Measurements from ENCODE around the gene CATSPER3. TPM values are rescaled to one million over a fixed set of nuclear protein-coding genes. Genes with fewer than 3 reads are reported as not detected.

The CATSPER3 gene
- total RNA-seq, 1 donor from 2014 or later, result 0.39 TPM

- peaks cover 6% of the 10 kb centered on the region for H3K36me3 Mint-ChIP-seq (ENCODE audit: low read depth, unreplicated experiment)
- H3K4me3 Mint-ChIP-seq (ENCODE audit: unreplicated experiment), result no peak overlapping the region
- Histone ChIP-seq H3K4me2 (ENCODE audit: low read length) (no peak overlapping the region), H3K4me3 (ENCODE audit: insufficient read depth, low read depth, low read length) (no peak overlapping the region), H3K79me2 (ENCODE audit: insufficient read depth, low read length) (no peaks in the 10 kb centered on the region), H4K20me1 (ENCODE audit: insufficient read depth, low read length) (peaks cover 16% of the 10 kb centered on the region), H3K9ac (ENCODE audit: low read length) (no peak overlapping the region), H3K27me3 (ENCODE audit: insufficient read depth, low read length) (peaks cover 97% of the 10 kb centered on the region), H3K4me1 (ENCODE audit: insufficient read depth, low read length) (no peaks in the 10 kb centered on the region), H3K27ac (ENCODE audit: low read depth, low read length) (no peak overlapping the region), H3K36me3 (ENCODE audit: insufficient read depth, low read length) (no peaks in the 10 kb centered on the region), H3K9me3 (ENCODE audit: insufficient read depth, low read depth, low read length) (no peaks in the 10 kb centered on the region), H2AFZ (ENCODE audit: low read depth, low read length) (no peak overlapping the region)
- no peak overlapping the region for H3K27ac Mint-ChIP-seq (ENCODE audit: unreplicated experiment)
- TF ChIP-seq EZH2 (IDR thresholded peaks at IDR 0.05; ENCODE audit: insufficient read depth, low read length), result no peak
- TF ChIP-seq, protein P1, sequence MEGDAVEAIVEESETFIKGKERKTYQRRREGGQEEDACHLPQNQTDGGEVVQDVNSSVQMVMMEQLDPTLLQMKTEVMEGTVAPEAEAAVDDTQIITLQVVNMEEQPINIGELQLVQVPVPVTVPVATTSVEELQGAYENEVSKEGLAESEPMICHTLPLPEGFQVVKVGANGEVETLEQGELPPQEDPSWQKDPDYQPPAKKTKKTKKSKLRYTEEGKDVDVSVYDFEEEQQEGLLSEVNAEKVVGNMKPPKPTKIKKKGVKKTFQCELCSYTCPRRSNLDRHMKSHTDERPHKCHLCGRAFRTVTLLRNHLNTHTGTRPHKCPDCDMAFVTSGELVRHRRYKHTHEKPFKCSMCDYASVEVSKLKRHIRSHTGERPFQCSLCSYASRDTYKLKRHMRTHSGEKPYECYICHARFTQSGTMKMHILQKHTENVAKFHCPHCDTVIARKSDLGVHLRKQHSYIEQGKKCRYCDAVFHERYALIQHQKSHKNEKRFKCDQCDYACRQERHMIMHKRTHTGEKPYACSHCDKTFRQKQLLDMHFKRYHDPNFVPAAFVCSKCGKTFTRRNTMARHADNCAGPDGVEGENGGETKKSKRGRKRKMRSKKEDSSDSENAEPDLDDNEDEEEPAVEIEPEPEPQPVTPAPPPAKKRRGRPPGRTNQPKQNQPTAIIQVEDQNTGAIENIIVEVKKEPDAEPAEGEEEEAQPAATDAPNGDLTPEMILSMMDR (IDR thresholded peaks at IDR 0.05; ENCODE audit: insufficient read depth, low read depth, low read length), result no peak
- peaks cover 86% of the 10 kb centered on the region for H3K27me3 Mint-ChIP-seq (ENCODE audit: low read depth, unreplicated experiment)
- FAIRE-seq (no peak), DNase-seq (ENCODE audit: low read depth) (no peak)
- peaks cover 9% of the 10 kb centered on the region for H3K9me3 Mint-ChIP-seq (ENCODE audit: unreplicated experiment)
- H3K4me1 Mint-ChIP-seq (ENCODE audit: low read depth, unreplicated experiment), result no peaks in the 10 kb centered on the region
Observed at GRCh38 chr5:135041726-135042125, 74.0 kb downstream of the CATSPER3 start.

DNA sequence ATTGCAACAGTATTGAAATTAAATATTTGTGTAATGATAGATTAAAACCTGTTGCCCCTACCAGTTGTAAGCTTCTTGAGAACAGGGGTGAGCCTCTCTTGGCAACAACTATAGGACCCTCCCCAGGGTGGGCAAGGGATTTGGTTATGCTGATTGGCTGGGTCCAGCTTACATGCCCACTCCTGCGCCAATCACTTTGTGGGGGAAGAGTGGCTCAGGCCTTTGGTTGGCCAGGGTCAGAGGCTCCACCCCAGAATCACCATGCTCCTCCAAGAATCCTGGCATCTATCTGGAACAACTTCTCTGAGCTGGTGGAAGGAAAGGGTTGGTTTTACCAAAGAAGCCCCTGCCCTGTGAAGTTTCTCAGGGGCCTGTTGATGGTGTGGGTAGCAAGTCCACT is 74.9 kb downstream of the CATSPER3 start:
- Histone ChIP-seq H4K20me1 (ENCODE audit: insufficient read depth, low read length) (peaks cover 16% of the 10 kb centered on the region), H3K27me3 (ENCODE audit: insufficient read depth, low read length) (peaks cover 93% of the 10 kb centered on the region), H3K4me2 (ENCODE audit: low read length) (no peak overlapping the region), H3K36me3 (ENCODE audit: insufficient read depth, low read length) (no peaks in the 10 kb centered on the region), H3K27ac (ENCODE audit: low read depth, low read length) (no peak overlapping the region), H3K4me3 (ENCODE audit: insufficient read depth, low read depth, low read length) (no peak overlapping the region), H3K9me3 (ENCODE audit: insufficient read depth, low read depth, low read length) (no peaks in the 10 kb centered on the region), H3K9ac (ENCODE audit: low read length) (no peak overlapping the region), H3K79me2 (ENCODE audit: insufficient read depth, low read length) (no peaks in the 10 kb centered on the region), H3K4me1 (ENCODE audit: insufficient read depth, low read length) (no peaks in the 10 kb centered on the region), H2AFZ (ENCODE audit: low read depth, low read length) (no peak overlapping the region)
- DNase-seq (ENCODE audit: low read depth) (no peak), FAIRE-seq (no peak)
- Mint-ChIP-seq H3K4me3 (ENCODE audit: unreplicated experiment) (no peak overlapping the region), H3K4me1 (ENCODE audit: low read depth, unreplicated experiment) (no peaks in the 10 kb centered on the region), H3K27me3 (ENCODE audit: low read depth, unreplicated experiment) (peaks cover 86% of the 10 kb centered on the region), H3K9me3 (ENCODE audit: unreplicated experiment) (peaks cover 9% of the 10 kb centered on the region), H3K36me3 (ENCODE audit: low read depth, unreplicated experiment) (peaks cover 4% of the 10 kb centered on the region), H3K27ac (ENCODE audit: unreplicated experiment) (no peak overlapping the region)
- TF ChIP-seq, protein P1 (IDR thresholded peaks at IDR 0.05; ENCODE audit: insufficient read depth, low read depth, low read length), result no peak
- TF ChIP-seq EZH2 (IDR thresholded peaks at IDR 0.05; ENCODE audit: insufficient read depth, low read length), result peak; percentile 47

GRCh38 chr5:135045488-135045887 is 77.8 kb downstream of the CATSPER3 start:
- FAIRE-seq (no peak), DNase-seq (ENCODE audit: low read depth) (no peak)
- H3K27ac ChIP-seq (ENCODE audit: low read depth, low read length), result no peak overlapping the region
- TF ChIP-seq, protein P1 (IDR thresholded peaks at IDR 0.05; ENCODE audit: insufficient read depth, low read depth, low read length), result no peak
- no peak for TF ChIP-seq EZH2 (IDR thresholded peaks at IDR 0.05; ENCODE audit: insufficient read depth, low read length)
- peaks cover 91% of the 10 kb centered on the region for H3K27me3 Mint-ChIP-seq (ENCODE audit: low read depth, unreplicated experiment)
- peaks cover 2% of the 10 kb centered on the region for H3K36me3 Mint-ChIP-seq (ENCODE audit: low read depth, unreplicated experiment)
- H2AFZ ChIP-seq (ENCODE audit: low read depth, low read length), result no peak overlapping the region
- H3K4me3 ChIP-seq (ENCODE audit: insufficient read depth, low read depth, low read length), result no peak overlapping the region
- no peaks in the 10 kb centered on the region for H3K36me3 ChIP-seq (ENCODE audit: insufficient read depth, low read length)
- no peaks in the 10 kb centered on the region for H3K9me3 ChIP-seq (ENCODE audit: insufficient read depth, low read depth, low read length)
- no peak overlapping the region for H3K27ac Mint-ChIP-seq (ENCODE audit: unreplicated experiment)
- no peak overlapping the region for H3K4me2 ChIP-seq (ENCODE audit: low read length)
- H3K9me3 Mint-ChIP-seq (ENCODE audit: unreplicated experiment), result peaks cover 12% of the 10 kb centered on the region
- H3K79me2 ChIP-seq (ENCODE audit: insufficient read depth, low read length), result no peaks in the 10 kb centered on the region
- peaks cover under 1% of the 10 kb centered on the region for H4K20me1 ChIP-seq (ENCODE audit: insufficient read depth, low read length)
- peaks cover 82% of the 10 kb centered on the region for H3K27me3 ChIP-seq (ENCODE audit: insufficient read depth, low read length)
- H3K9ac ChIP-seq (ENCODE audit: low read length), result no peak overlapping the region
- H3K4me1 Mint-ChIP-seq (ENCODE audit: low read depth, unreplicated experiment), result no peaks in the 10 kb centered on the region
- no peak overlapping the region for H3K4me3 Mint-ChIP-seq (ENCODE audit: unreplicated experiment)
- H3K4me1 ChIP-seq (ENCODE audit: insufficient read depth, low read length), result no peaks in the 10 kb centered on the region

Data from astrocyte (in vitro differentiated cells and primary cell).